Adrenal gland (tissue), 5 donors: ENCODE measurements around the gene SULT2B1.

Experiments
- CTCF ChIP-seq, 6 experiments: fragments of 450-650 bp in 4 of 6; fragments of 200-600 bp in 2 of 6; sonication (generic) in 1 of 6; IDR thresholded peaks; 1 replicate in 5 of 6; 2 replicates in 1 of 6; pipeline versions ENCODE4 v1.5.1 to v1.8.0; 2016 to 2021; ENCODE audit warnings: antibody characterized with exemption in 6 of 6, mild to moderate bottlenecking in 2 of 6, moderate library complexity in 1 of 6
- POLR2A ChIP-seq, 2 donors: fragments of 450-650 bp; IDR thresholded peaks; one replicate each; pipeline ENCODE4 v1.6.1; 2017; ENCODE audit warnings: antibody characterized with exemption in 2 of 2, mild to moderate bottlenecking in 2 of 2, moderate library complexity in 1 of 2
- donor health status: DM: no; HTN: no; CAD: no.

- peak in 4 of 6 experiments; percentile 1 to 25 (median 18) for TF ChIP-seq CTCF (IDR thresholded peaks at IDR 0.05)
- peak in 1 of 2 donors; percentile 44 for TF ChIP-seq POLR2A (IDR thresholded peaks at IDR 0.05)
Observed at GRCh38 chr19:48630296-48631063, 78.5 kb downstream of the SULT2B1 start.
